Measurements from ENCODE around the gene PMP22.

- TF ChIP-seq CTCF (IDR thresholded peaks at IDR 0.05) = no peak
- TF ChIP-seq POLR2A (IDR thresholded peaks at IDR 0.05) = no peak
Measured at GRCh38 chr17:15194859-15195277, 70.3 kb downstream of the PMP22 start.
